ENCODE measurements around the gene SLBP.

- TF ChIP-seq CTCF (IDR thresholded peaks at IDR 0.05; ENCODE audit: insufficient read depth, low read length, poor library complexity, severe bottlenecking) (no peak), EZH2phosphoT487 (conservative IDR thresholded peaks at IDR 0.05; ENCODE audit: low read length) (no peak)
Measured at GRCh38 chr4:1653776-1654175, 58.3 kb downstream of the SLBP start.
